K562 (cell line): ENCODE measurements around the gene VGLL4. TPM values are rescaled to one million over a fixed set of nuclear protein-coding genes. Genes with fewer than 3 reads are reported as not detected.

Experiments used
- ATAC-seq: fragments of 200-7000 bp; cut with Tn5 transposase; 3 replicates; pipeline ENCODE4 v1.9.1; 2020; ENCODE audit warnings: moderate library complexity
- BruUV-seq: library from RNA; stranded (reverse); fragments of 400-500 nt; replicated peaks from 2 replicates; lab custom pipeline; 2021; lab: Mats Ljungman, UMichigan
- CTCF ChIA-PET: fragments of 300-600 bp; formaldehyde crosslinking; extraction: SDS; loops from one replicate; lab custom pipeline; 2021; ENCODE audit warnings: low intra/inter-chr PET ratio; lab: Yijun Ruan, JAX
- POLR2A ChIA-PET: fragments of 300-600, 350-650 bp; sonication (Branson Sonifier 250); formaldehyde crosslinking; extraction: SDS; loops from one replicate; lab custom pipeline; 2021; ENCODE audit warnings: antibody characterized with exemption, inconsistent platforms; lab: Yijun Ruan, JAX
- DNase-seq, 4 experiments: peaks; one replicate each; pipeline versions ENCODE4 v3.0.0 to v3.0.0-alpha.2; 2011 to 2018; ENCODE audit warnings: low spot score in 3 of 4, mixed read lengths in 3 of 4; ENCODE audit errors: extremely low read depth in 1 of 4
- FAIRE-seq: peaks from 2 replicates; lab custom pipeline; 2011; peaks lifted over from hg19 to GRCh38; lab: Jason Lieb, UNC
- H2AFZ ChIP-seq: 2 replicates; pipeline ENCODE4 v1.6.0; 2011; ENCODE audit warnings: low read depth, low read length, control low read depth, inconsistent platforms
- H3K27ac ChIP-seq: fragments of 200-600 bp; 3 replicates; pipeline ENCODE4 v1.8.0; 2011; ENCODE audit warnings: low read depth, mild to moderate bottlenecking, control low read depth, inconsistent platforms, low read length, moderate library complexity, mixed read lengths; ENCODE audit errors: extremely low read depth
- H3K27me3 ChIP-seq, 2 experiments: fragments of 300-600 bp in 1 of 2; 2 replicates in 1 of 2; 3 replicates in 1 of 2; pipeline versions ENCODE4 v1.6.0 to v1.8.0; 2011; ENCODE audit warnings: inconsistent platforms in 2 of 2, low read length in 2 of 2, mild to moderate bottlenecking in 1 of 2, mixed read lengths in 1 of 2, moderate library complexity in 1 of 2; ENCODE audit not compliant: control insufficient read depth in 2 of 2, insufficient read depth in 2 of 2
- H3K36me3 ChIP-seq: fragments of 300-600 bp; 3 replicates; pipeline ENCODE4 v1.8.0; 2011; ENCODE audit warnings: mild to moderate bottlenecking, low read length, inconsistent platforms; ENCODE audit not compliant: control insufficient read depth, insufficient read depth
- H3K4me1 ChIP-seq, 2 experiments: fragments of 200-600 bp in 1 of 2; replicated peaks in 1 of 2; 2 replicates in 1 of 2; 3 replicates in 1 of 2; pipeline versions ENCODE4 v1.5.1 to v1.8.0; 2011; ENCODE audit warnings: inconsistent platforms in 2 of 2, low read length in 2 of 2, mild to moderate bottlenecking in 1 of 2, mixed read lengths in 1 of 2, moderate library complexity in 1 of 2; ENCODE audit not compliant: control insufficient read depth in 2 of 2, insufficient read depth in 2 of 2
- H3K4me2 ChIP-seq: 2 replicates; pipeline ENCODE4 v1.6.1; 2011; ENCODE audit warnings: low read length, control low read depth, inconsistent platforms, mixed read lengths; ENCODE audit not compliant: insufficient read depth
- H3K4me3 ChIP-seq: fragments of 200-600 bp; sonication (generic), shearing (Covaris generic); 2 replicates; pipeline ENCODE4 v1.5.1; 2016; ENCODE audit warnings: control low read depth, inconsistent platforms
- H3K79me2 ChIP-seq: fragments of 200-600 bp; 3 replicates; pipeline ENCODE4 v1.8.0; 2011; ENCODE audit warnings: low read length, inconsistent platforms; ENCODE audit not compliant: control insufficient read depth, insufficient read depth
- H3K9ac ChIP-seq, 2 experiments: 2 replicates each; pipeline versions ENCODE4 v1.6.0 to v1.6.1; 2011; ENCODE audit warnings: low read depth in 2 of 2, low read length in 2 of 2, control low read depth in 1 of 2, inconsistent platforms in 1 of 2, mild to moderate bottlenecking in 1 of 2, mixed read lengths in 1 of 2; ENCODE audit not compliant: insufficient read depth in 1 of 2
- H3K9me1 ChIP-seq: one replicate; pipeline ENCODE4 v1.6.0; 2011; ENCODE audit warnings: inconsistent platforms, mild to moderate bottlenecking, low read length, moderate library complexity; ENCODE audit not compliant: control insufficient read depth, insufficient read depth
- H3K9me3 ChIP-seq: replicated peaks from 2 replicates; pipeline ENCODE4 v1.5.1; 2011; ENCODE audit warnings: low read depth, low read length, inconsistent platforms; ENCODE audit not compliant: control insufficient read depth, insufficient read depth
- H4K20me1 ChIP-seq: replicated peaks from 2 replicates; pipeline ENCODE4 v1.6.1; 2011; ENCODE audit warnings: low read length, inconsistent platforms, mixed read lengths; ENCODE audit not compliant: control insufficient read depth, insufficient read depth
- CBX1 ChIP-seq: sonication (generic); IDR thresholded peaks from 2 replicates; pipeline ENCODE4 v1.6.1; 2016; ENCODE audit warnings: antibody characterized with exemption, low read depth, mild to moderate bottlenecking
- CBX8 ChIP-seq: fragments of 200-600 bp; sonication (generic); IDR thresholded peaks from 2 replicates; pipeline ENCODE4 v1.6.1; 2012; ENCODE audit warnings: borderline replicate concordance, mixed run types, low read depth, mild to moderate bottlenecking, moderate library complexity, mixed read lengths, low read length, control low read depth, inconsistent platforms; ENCODE audit not compliant: poor library complexity, severe bottlenecking; ENCODE audit errors: extremely low read depth
- FOXJ3 ChIP-seq: sonication (generic); formaldehyde crosslinking; IDR thresholded peaks from 2 replicates; pipeline ENCODE4 v1.4.0; 2020; ENCODE audit warnings: mild to moderate bottlenecking, missing genetic modification reagents
- HMGN3 ChIP-seq: IDR thresholded peaks from 2 replicates; pipeline ENCODE4 v1.6.1; 2011; ENCODE audit warnings: borderline replicate concordance, low read depth, mild to moderate bottlenecking, mixed read lengths, low read length; ENCODE audit not compliant: insufficient read length; ENCODE audit errors: extremely low read depth
- TBP ChIP-seq: optimal IDR thresholded peaks from 2 replicates; pipeline ENCODE3; 2011; ENCODE audit warnings: low read depth, low read length, improper control_type of control experiment
- ZNF239 ChIP-seq: fragments of 250-450 bp; sonication (Bioruptor Pico); IDR thresholded peaks from 2 replicates; pipeline ENCODE4 v1.4.0; 2020; ENCODE audit warnings: mild to moderate bottlenecking
- WGBS: fragments of 100-300 bp; shearing (Covaris generic); methylation state at CpG from one replicate; pipeline ENCODE4 v1.1.6; 2016; ENCODE audit warnings: low coverage, mixed read lengths; ENCODE audit not compliant: insufficient coverage; ENCODE audit errors: missing lambda C conversion rate; 5-methylcytosine and 5-hydroxymethylcytosine counted together
- in situ Hi-C: fragments of 300-500 bp; cut with MboI; formaldehyde crosslinking; loops from 4 replicates; pipeline ENCODE4 v1.15.0; 2018; ENCODE audit warnings: inconsistent platforms, mixed read lengths
- intact Hi-C: fragments of 100-400 bp; cut with micrococcal nuclease; formaldehyde crosslinking; loops from 2 replicates; pipeline ENCODE4 v1.14.2; 2022
- polyA plus RNA-seq, 8 experiments: library from polyadenylated mRNA; depleted of rRNA in 4 of 8; stranded (reverse) in 5 of 8; unstranded in 3 of 8; fragments of >200 nt; fragmentation: Nextera tagmentation in 2 of 8; fragmentation: Illumina TruSeq in 1 of 8; extraction: Ambion mirVana in 2 of 8; extraction: Trizol in 1 of 8; gene quantifications; 2 replicates each; pipeline versions ENCODE4 v1.2.1 to v1.2.3, GENCODE V29; 2011 to 2014; ENCODE audit warnings: inconsistent platforms in 1 of 8, missing spikeins in 1 of 8
- total RNA-seq, 7 experiments: library from RNA; depleted of rRNA in 6 of 7; stranded (reverse); fragments of >200 nt in 6 of 7; fragmentation: Illumina TruSeq in 2 of 7; extraction: Trizol in 2 of 7; gene quantifications; 2 replicates each; pipeline versions ENCODE4 v1.2.1 to v1.2.3, GENCODE V29; 2011 to 2021; ENCODE audit warnings: low replicate concordance in 1 of 7
- TF ChIP-seq, protein P1 (sequence below), 2 experiments: IDR thresholded peaks; 2 replicates each; pipeline ENCODE4 v1.6.1; 2011; ENCODE audit warnings: borderline replicate concordance in 1 of 2, control low read depth in 1 of 2, low read depth in 1 of 2, low read length in 1 of 2, mild to moderate bottlenecking in 1 of 2, mixed read lengths in 1 of 2, moderate library complexity in 1 of 2; ENCODE audit not compliant: insufficient read depth in 1 of 2, insufficient read length in 1 of 2, poor library complexity in 1 of 2, severe bottlenecking in 1 of 2; ENCODE audit errors: extremely low read depth in 1 of 2
- TF ChIP-seq, protein P2 (sequence below): fragments of 450-650 bp; formaldehyde crosslinking; IDR thresholded peaks from 2 replicates; pipeline ENCODE4 v1.4.0; 2022; ENCODE audit warnings: missing genetic modification characterization
- TF ChIP-seq, protein P3 (sequence below): fragments of 450-650 bp; formaldehyde crosslinking; conservative IDR thresholded peaks from 2 replicates; pipeline ENCODE4 v1.4.0; 2022; ENCODE audit warnings: mild to moderate bottlenecking, missing genetic modification characterization
- TF ChIP-seq, protein P4 (sequence below): sonication (generic); formaldehyde crosslinking; IDR thresholded peaks from 2 replicates; pipeline ENCODE4 v1.8.1; 2022; ENCODE audit warnings: missing genetic modification reagents
- TF ChIP-seq, protein P5 (sequence below): fragments of 450-650 bp; IDR thresholded peaks from 2 replicates; pipeline ENCODE4 v1.6.1; 2016; ENCODE audit warnings: mild to moderate bottlenecking
- TF ChIP-seq, protein P6 (sequence below): sonication (generic); formaldehyde crosslinking; IDR thresholded peaks from 2 replicates; pipeline ENCODE4 v1.8.0; 2022; ENCODE audit warnings: mild to moderate bottlenecking, low read depth, missing genetic modification reagents

The VGLL4 gene
- total and polyA plus RNA-seq, 9 of the 15 experiments (the other 6 are each of a cell fraction or from before 2014, with no cell fraction given): 0.27 to 10.9 (median 8.6) TPM

DNA sequence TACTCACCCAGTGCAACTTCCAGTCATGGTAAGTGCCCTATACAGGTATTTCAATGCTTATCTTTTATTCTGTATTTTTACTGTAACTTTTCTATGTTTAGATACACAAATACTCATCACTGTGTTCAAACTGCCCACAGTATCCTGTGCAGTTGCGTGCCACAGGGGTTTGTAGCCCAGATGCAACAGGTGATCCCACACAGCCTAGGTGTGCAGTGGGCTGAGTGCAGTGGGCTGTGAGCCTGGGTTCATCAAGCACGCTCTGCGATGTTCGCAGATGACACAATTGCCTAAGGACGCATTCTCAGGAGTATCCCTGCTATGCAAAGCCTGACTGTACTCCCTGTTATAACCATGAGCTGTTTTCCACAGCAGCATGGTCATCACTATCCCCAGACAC, 36.2 kb upstream of the VGLL4 start:
- CTCF ChIA-PET: interaction anchor here (0.6 kb wide), 1 partner anchor 29 kb away, joined by 3 read pairs; no protein-coding TSS in a partner anchor
- H3K4me2 ChIP-seq: no peak overlapping the region
- BruUV-seq: no TSS peak
- FAIRE-seq (no peak), DNase-seq (no peak), ATAC-seq (no peak)
- in situ Hi-C loops: no loop called here
- intact Hi-C loops: no loop called here
- H3K9me1 ChIP-seq: no peaks in the 10 kb centered on the region
- H2AFZ ChIP-seq: no peak overlapping the region
- peaks cover 18 to 47% of the 10 kb centered on the region in 2 experiments for H3K27me3 ChIP-seq
- H3K9ac ChIP-seq: no peak overlapping the region
- H3K4me3 ChIP-seq: no peak overlapping the region
- no peaks in the 10 kb centered on the region for H4K20me1 ChIP-seq
- no peaks in the 10 kb centered on the region for H3K36me3 ChIP-seq
- no peaks in the 10 kb centered on the region for H3K9me3 ChIP-seq
- H3K27ac ChIP-seq: no peak overlapping the region
- POLR2A ChIA-PET: interaction anchor here (0.6 to 1.1 kb wide), 2 partner anchors 53 to 151 kb away, joined by 3 to 4 read pairs; no protein-coding TSS in a partner anchor
- WGBS: 6% methylated on average over 5 of the region's 5 CpGs
- no peaks in the 10 kb centered on the region for H3K4me1 ChIP-seq
- H3K79me2 ChIP-seq: no peaks in the 10 kb centered on the region
- TF ChIP-seq, protein P1, sequence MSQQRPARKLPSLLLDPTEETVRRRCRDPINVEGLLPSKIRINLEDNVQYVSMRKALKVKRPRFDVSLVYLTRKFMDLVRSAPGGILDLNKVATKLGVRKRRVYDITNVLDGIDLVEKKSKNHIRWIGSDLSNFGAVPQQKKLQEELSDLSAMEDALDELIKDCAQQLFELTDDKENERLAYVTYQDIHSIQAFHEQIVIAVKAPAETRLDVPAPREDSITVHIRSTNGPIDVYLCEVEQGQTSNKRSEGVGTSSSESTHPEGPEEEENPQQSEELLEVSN (IDR thresholded peaks at IDR 0.05; ENCODE audit: borderline replicate concordance in 1 of 2, extremely low read depth in 1 of 2, insufficient read depth in 1 of 2, insufficient read length in 1 of 2, low read depth in 1 of 2, low read length in 1 of 2, poor library complexity in 1 of 2, severe bottlenecking in 1 of 2): no peak
- no peak for TF ChIP-seq HMGN3
- TF ChIP-seq, protein P2, sequence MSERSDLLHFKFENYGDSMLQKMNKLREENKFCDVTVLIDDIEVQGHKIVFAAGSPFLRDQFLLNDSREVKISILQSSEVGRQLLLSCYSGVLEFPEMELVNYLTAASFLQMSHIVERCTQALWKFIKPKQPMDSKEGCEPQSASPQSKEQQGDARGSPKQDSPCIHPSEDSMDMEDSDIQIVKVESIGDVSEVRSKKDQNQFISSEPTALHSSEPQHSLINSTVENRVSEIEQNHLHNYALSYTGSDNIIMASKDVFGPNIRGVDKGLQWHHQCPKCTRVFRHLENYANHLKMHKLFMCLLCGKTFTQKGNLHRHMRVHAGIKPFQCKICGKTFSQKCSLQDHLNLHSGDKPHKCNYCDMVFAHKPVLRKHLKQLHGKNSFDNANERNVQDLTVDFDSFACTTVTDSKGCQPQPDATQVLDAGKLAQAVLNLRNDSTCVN (CRISPR knock-in tag): no peak
- TF ChIP-seq ZNF239 (CRISPR knock-in tag): no peak
- TF ChIP-seq, protein P3, sequence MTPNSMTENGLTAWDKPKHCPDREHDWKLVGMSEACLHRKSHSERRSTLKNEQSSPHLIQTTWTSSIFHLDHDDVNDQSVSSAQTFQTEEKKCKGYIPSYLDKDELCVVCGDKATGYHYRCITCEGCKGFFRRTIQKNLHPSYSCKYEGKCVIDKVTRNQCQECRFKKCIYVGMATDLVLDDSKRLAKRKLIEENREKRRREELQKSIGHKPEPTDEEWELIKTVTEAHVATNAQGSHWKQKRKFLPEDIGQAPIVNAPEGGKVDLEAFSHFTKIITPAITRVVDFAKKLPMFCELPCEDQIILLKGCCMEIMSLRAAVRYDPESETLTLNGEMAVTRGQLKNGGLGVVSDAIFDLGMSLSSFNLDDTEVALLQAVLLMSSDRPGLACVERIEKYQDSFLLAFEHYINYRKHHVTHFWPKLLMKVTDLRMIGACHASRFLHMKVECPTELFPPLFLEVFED (CRISPR knock-in tag): no peak
- no peak for TF ChIP-seq CBX1
- no peak for TF ChIP-seq TBP
- TF ChIP-seq, protein P4, sequence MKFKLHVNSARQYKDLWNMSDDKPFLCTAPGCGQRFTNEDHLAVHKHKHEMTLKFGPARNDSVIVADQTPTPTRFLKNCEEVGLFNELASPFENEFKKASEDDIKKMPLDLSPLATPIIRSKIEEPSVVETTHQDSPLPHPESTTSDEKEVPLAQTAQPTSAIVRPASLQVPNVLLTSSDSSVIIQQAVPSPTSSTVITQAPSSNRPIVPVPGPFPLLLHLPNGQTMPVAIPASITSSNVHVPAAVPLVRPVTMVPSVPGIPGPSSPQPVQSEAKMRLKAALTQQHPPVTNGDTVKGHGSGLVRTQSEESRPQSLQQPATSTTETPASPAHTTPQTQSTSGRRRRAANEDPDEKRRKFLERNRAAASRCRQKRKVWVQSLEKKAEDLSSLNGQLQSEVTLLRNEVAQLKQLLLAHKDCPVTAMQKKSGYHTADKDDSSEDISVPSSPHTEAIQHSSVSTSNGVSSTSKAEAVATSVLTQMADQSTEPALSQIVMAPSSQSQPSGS: no peak
- TF ChIP-seq CBX8: no peak
- no peak for TF ChIP-seq FOXJ3 (CRISPR knock-in tag)
- TF ChIP-seq, protein P5, sequence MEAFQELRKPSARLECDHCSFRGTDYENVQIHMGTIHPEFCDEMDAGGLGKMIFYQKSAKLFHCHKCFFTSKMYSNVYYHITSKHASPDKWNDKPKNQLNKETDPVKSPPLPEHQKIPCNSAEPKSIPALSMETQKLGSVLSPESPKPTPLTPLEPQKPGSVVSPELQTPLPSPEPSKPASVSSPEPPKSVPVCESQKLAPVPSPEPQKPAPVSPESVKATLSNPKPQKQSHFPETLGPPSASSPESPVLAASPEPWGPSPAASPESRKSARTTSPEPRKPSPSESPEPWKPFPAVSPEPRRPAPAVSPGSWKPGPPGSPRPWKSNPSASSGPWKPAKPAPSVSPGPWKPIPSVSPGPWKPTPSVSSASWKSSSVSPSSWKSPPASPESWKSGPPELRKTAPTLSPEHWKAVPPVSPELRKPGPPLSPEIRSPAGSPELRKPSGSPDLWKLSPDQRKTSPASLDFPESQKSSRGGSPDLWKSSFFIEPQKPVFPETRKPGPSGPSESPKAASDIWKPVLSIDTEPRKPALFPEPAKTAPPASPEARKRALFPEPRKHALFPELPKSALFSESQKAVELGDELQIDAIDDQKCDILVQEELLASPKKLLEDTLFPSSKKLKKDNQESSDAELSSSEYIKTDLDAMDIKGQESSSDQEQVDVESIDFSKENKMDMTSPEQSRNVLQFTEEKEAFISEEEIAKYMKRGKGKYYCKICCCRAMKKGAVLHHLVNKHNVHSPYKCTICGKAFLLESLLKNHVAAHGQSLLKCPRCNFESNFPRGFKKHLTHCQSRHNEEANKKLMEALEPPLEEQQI: no peak
- TF ChIP-seq, protein P6, sequence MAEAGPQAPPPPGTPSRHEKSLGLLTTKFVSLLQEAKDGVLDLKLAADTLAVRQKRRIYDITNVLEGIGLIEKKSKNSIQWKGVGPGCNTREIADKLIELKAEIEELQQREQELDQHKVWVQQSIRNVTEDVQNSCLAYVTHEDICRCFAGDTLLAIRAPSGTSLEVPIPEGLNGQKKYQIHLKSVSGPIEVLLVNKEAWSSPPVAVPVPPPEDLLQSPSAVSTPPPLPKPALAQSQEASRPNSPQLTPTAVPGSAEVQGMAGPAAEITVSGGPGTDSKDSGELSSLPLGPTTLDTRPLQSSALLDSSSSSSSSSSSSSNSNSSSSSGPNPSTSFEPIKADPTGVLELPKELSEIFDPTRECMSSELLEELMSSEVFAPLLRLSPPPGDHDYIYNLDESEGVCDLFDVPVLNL (CRISPR knock-in tag): no peak
